BE2C (cell line): ENCODE results near the gene GGA3.
"Not testable (repeated sequence)": the region's sequence is repeated elsewhere in the genome, so short reads cannot be mapped to it uniquely, and the experiment has no call there.

ENCODE experiments used
- DNase-seq: peaks from one replicate; pipeline ENCODE4 v3.0.0-alpha.2; 2020
- H3K27me3 ChIP-seq: fragments of 250-450 bp; sonication (Bioruptor Pico); 2 replicates; pipeline ENCODE4 v1.5.1; 2020; ENCODE audit warnings: mild to moderate bottlenecking
- H3K36me3 ChIP-seq: fragments of 250-450 bp; sonication (Bioruptor Pico); 2 replicates; pipeline ENCODE4 v1.5.1; 2020; ENCODE audit warnings: mild to moderate bottlenecking
- H3K4me1 ChIP-seq: fragments of 250-450 bp; sonication (Bioruptor Pico); 2 replicates; pipeline ENCODE4 v1.5.1; 2020
- H3K4me3 ChIP-seq: 2 replicates; pipeline ENCODE4 v1.5.1; 2011; ENCODE audit warnings: low read depth, low read length
- H3K9me3 ChIP-seq: fragments of 250-450 bp; sonication (Bioruptor Pico); 2 replicates; pipeline ENCODE4 v1.5.1; 2020
- CTCF ChIP-seq: IDR thresholded peaks from 2 replicates; pipeline ENCODE4 v1.5.1; 2012; ENCODE audit warnings: mild to moderate bottlenecking, low read depth, low read length

Gene GGA3

GRCh38 chr17:75262112-75262606 is 753 bp upstream of the GGA3 start:
- Histone ChIP-seq H3K9me3 (no peaks in the 10 kb centered on the region), H3K4me1 (peaks cover 3% of the 10 kb centered on the region; the same call in 1 of the 2 replicates), H3K4me3 (peak overlapping the region; percentile 100), H3K27me3 (no peaks in the 10 kb centered on the region), H3K36me3 (peaks cover 35% of the 10 kb centered on the region)
- TF ChIP-seq CTCF = no peak
- DNase-seq = no peak

- no peaks in the 10 kb centered on the region for H3K27me3 ChIP-seq
- peaks cover 3% of the 10 kb centered on the region; the same call in 1 of the 2 replicates for H3K4me1 ChIP-seq
- no peaks in the 10 kb centered on the region for H3K9me3 ChIP-seq
- TF ChIP-seq CTCF = no peak
- peak overlapping the region; percentile 100 for H3K4me3 ChIP-seq
- H3K36me3 ChIP-seq = peaks cover 24% of the 10 kb centered on the region
- DNase-seq = no peak
These were observed 618 bp downstream of the GGA3 start for GRCh38 chr17:75260641-75261335.

GRCh38 chr17:75257228-75257627 is 4.2 kb downstream of the GGA3 start:
- H3K9me3 ChIP-seq, H3K27me3 ChIP-seq, DNase-seq, H3K4me1 ChIP-seq, H3K36me3 ChIP-seq, H3K4me3 ChIP-seq: not testable (repeated sequence)

DNA sequence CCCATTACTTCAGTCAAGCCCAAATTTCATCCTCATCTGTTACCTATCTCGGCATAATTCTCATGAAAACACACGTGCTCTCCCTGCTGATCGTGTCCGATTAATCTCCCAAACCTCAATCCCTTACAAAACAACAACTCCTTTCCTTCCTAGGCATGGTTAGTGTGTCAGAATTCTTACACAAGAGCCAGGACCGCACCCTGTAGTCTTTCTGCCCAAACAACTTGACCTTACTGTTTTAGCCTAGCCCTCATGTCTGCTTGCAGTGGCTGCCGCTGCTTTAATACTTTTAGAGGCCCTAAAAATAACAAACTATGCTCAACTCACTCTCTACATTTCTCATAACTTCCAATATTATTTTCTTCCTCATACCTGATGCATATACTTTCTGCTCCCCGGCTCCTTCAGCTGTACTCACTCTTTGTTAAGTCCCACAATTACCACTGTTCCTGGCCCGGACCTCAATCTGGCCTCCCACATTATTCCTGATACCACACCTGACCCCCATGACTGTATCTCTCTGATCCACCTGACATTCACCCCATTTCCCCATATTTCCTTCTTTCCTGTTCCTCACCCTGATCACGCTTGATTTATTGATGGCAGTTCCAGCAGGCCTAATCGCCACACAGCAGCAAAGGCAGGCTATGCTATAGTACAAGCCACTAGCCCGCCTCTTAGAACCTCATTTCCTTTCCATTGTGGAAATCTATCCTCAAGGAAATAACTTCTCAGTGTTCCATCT is 5.3 kb downstream of the GGA3 start:
- not testable (repeated sequence) for H3K9me3 ChIP-seq, DNase-seq, H3K27me3 ChIP-seq, H3K4me3 ChIP-seq, H3K4me1 ChIP-seq, H3K36me3 ChIP-seq

DNA sequence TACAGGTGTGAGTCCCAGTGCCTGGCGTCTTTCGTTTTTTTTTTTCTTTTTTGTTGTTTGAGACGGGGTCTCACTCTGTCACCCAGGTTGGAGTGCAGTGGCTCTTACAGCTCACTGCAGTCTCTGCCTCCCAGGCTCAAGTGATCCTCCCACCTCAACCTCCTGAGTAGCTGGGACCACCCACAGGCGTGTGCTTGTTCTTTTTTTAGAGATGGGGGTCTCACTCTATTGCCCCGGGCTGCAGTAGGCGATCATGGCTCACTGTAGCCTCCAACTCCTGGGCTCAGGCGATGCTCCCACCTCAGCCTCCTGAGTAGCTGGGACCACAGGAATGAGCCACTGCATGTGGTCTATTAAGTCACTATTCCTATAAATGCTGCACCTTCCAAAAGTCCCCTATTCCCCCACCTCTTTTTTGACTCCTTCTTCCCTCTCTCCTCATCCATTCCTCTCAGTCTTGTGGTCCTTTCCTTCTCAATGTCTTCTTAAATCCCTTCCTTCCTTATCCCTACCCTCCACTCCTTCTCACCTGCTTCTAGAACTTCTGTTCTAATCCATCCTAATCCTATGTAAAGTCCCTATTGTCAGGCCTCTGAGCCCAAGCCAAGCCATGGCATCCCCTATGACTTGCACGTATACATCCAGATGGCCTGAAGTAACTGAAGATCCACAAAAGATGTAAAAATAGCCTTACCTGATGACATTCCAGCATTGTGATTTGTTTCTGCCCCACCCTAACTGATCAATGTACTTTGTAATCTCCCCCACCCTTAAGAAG is 9.2 kb downstream of the GGA3 start:
- DNase-seq = no peak
- peaks cover 4% of the 10 kb centered on the region; the same call in 1 of the 2 replicates for H3K4me1 ChIP-seq
- TF ChIP-seq CTCF = no peak

GRCh38 chr17:75250009-75250471 is 11.4 kb downstream of the GGA3 start:
- TF ChIP-seq CTCF = no peak
- H3K36me3 ChIP-seq = peaks cover 13% of the 10 kb centered on the region
- H3K4me3 ChIP-seq = no peak overlapping the region
- no peaks in the 10 kb centered on the region for H3K27me3 ChIP-seq
- H3K9me3 ChIP-seq = no peaks in the 10 kb centered on the region
- no peak for DNase-seq
- H3K4me1 ChIP-seq = peaks cover 4% of the 10 kb centered on the region; the same call in 1 of the 2 replicates

More for the DNA sequence above, 9.2 kb downstream of the GGA3 start:
- no peaks in the 10 kb centered on the region for H3K9me3 ChIP-seq
- no peaks in the 10 kb centered on the region for H3K36me3 ChIP-seq
- no peak overlapping the region for H3K4me3 ChIP-seq
- H3K27me3 ChIP-seq = no peaks in the 10 kb centered on the region
